Right lobe of liver (tissue), 6 donors: ENCODE data around the gene NAA60. TPM values are rescaled to one million over a fixed set of nuclear protein-coding genes. Genes with fewer than 3 reads are reported as not detected.

Experiments used
- ATAC-seq, 4 donors: fragments of 200-7000 bp; cut with Tn5 transposase; one replicate each; pipeline ENCODE4 v1.9.1; 2020; ENCODE audit warnings: mild to moderate bottlenecking in 4 of 4, moderate library complexity in 4 of 4
- DNase-seq, 3 donors: peaks; one replicate each; pipeline ENCODE4 v3.0.0-alpha.2; 2020
- H3K27ac ChIP-seq, 3 donors: fragments of 200-600 bp; one replicate each; pipeline ENCODE4 v1.8.0; 2022
- H3K27me3 ChIP-seq, 2 donors: fragments of 200-600 bp; one replicate each; pipeline ENCODE4 v1.8.0; 2022
- H3K36me3 ChIP-seq, 4 donors: fragments of 200-600 bp; sonication (generic) in 1 of 4; one replicate each; pipeline versions ENCODE4 v1.5.1 to v1.8.0; 2017 to 2022; ENCODE audit warnings: control low read depth in 1 of 4
- H3K4me1 ChIP-seq, 4 donors: fragments of 200-600 bp; sonication (generic) in 1 of 4; one replicate each; pipeline versions ENCODE4 v1.5.1 to v1.8.0; 2017 to 2022; ENCODE audit warnings: control low read depth in 1 of 4
- H3K4me3 ChIP-seq, 3 donors: fragments of 200-600 bp; one replicate each; pipeline ENCODE4 v1.8.0; 2022
- H3K9me3 ChIP-seq, 4 donors: fragments of 200-600 bp; sonication (generic) in 1 of 4; one replicate each; pipeline versions ENCODE4 v1.5.1 to v1.8.0; 2017 to 2022; ENCODE audit warnings: control low read depth in 1 of 4
- POLR2A ChIP-seq: fragments of 450-650 bp; IDR thresholded peaks from one replicate; pipeline ENCODE4 v1.6.1; 2017; ENCODE audit warnings: antibody characterized with exemption, mild to moderate bottlenecking
- WGBS: methylation state at CpG from one replicate; pipeline ENCODE4 v1.1.6; 2018; ENCODE audit warnings: low coverage, low lambda C conversion rate; ENCODE audit not compliant: insufficient coverage; ENCODE audit errors: missing lambda C conversion rate; 5-methylcytosine and 5-hydroxymethylcytosine counted together
- intact Hi-C, 2 donors: fragments of 100-400 bp; cut with DNase I; formaldehyde crosslinking; loops; one replicate each; pipeline versions ENCODE4 v1.11.2 to v1.14.1; 2022
- long read RNA-seq: library from polyadenylated mRNA; unstranded; transcript quantifications from one replicate; pipeline ENCODE4 v2.0.0, GENCODE V29; 2019
- total RNA-seq, 6 experiments: library from RNA; depleted of rRNA in 2 of 6; stranded (reverse); fragments of >200 nt in 2 of 6; fragmentation: NEBNext Ultra II Directional in 3 of 6; extraction: Animal tissue kit (Norgen Biotek cat#: 25700) in 3 of 6; gene quantifications; one replicate each; pipeline versions ENCODE4 v1.1.0 to v1.2.4, GENCODE V29; 2016 to 2023
- TF ChIP-seq, protein P1 (sequence below), 4 donors: fragments of 200-600 bp in 3 of 4; fragments of 450-650 bp in 1 of 4; IDR thresholded peaks; one replicate each; pipeline versions ENCODE4 v1.5.1 to v1.8.0; 2016 to 2022; ENCODE audit warnings: antibody characterized with exemption in 4 of 4, mild to moderate bottlenecking in 2 of 4
- donor health status: DM: no; HTN: yes; CAD: no.
- donor health status: DM: no; HTN: no; CAD: no.
- donor health status: DM: no; HTN: no; CAD: no.
- donor health status: DM: no; HTN: yes; CAD: no.
- donor health status: DM: no; HTN: yes; CAD: no.

Gene NAA60
- total RNA-seq = 10 to 100 TPM; 25.0 to 46.6 (median 30.8) TPM
- long read RNA-seq, transcript NAA60-229 (7 exons, 2,531 nt) = major isoform, 5 of 8 reads
- long read RNA-seq, partial matches to known transcripts = 0 of 8 reads
- long read RNA-seq, other reads (novel, unspliced or antisense) = 1 of 8 reads

DNA sequence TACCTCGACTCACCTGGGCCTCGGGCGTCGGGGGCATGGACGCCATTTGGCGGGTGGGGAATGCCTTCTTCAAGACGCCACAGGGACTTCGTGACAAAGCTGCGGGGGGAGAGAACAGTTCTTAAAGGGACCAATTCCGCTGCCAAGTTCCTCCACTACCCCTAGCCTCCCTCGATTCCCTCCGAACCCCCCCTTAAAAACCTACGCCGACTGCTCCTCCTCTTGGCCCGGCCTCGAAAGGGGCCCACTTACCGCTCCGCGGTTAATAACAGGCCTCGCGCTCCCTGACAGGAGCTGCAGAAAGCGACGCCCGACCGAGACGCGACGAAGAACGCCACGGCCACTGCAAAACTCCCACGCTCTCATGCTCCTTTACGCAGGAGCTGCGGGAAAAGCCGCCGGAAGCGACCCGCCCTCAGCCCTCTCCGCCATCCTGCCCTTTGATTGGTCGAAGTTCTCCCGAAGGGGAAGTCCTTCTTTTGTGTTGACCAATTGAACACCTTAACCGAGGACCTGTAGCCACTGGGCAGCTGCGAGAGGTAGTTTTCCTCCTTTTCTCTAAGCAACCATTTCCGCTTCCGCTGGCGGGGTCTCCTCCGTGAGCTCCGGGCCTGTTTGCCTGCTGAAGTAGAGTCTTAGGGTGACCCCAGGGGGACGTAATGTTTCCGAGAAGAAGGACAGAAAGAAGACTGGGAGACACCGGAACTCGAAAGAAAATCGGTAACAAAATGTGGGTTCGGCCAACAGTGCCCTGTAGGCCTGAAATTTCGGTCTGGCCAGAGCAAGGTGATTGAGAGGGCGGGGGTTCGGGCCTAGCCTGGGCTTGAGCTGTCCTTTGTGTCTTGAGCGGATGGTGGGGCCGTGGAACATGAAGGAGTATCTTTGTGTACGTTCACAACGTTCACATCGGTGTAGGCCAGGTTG, at the start of gene NAA60, which contains the start of gene ZNF597:
TSS of gene NAA60 (plus strand) at position 573 of the 924 bp plus-strand sequence. CDS start 32,548 bp downstream, outside the sequence.
TSS of gene ZNF597 (minus strand) at position 397 of the 924 bp plus-strand sequence. CDS start at position 46, 351 bp downstream.
- TF ChIP-seq, protein P1, sequence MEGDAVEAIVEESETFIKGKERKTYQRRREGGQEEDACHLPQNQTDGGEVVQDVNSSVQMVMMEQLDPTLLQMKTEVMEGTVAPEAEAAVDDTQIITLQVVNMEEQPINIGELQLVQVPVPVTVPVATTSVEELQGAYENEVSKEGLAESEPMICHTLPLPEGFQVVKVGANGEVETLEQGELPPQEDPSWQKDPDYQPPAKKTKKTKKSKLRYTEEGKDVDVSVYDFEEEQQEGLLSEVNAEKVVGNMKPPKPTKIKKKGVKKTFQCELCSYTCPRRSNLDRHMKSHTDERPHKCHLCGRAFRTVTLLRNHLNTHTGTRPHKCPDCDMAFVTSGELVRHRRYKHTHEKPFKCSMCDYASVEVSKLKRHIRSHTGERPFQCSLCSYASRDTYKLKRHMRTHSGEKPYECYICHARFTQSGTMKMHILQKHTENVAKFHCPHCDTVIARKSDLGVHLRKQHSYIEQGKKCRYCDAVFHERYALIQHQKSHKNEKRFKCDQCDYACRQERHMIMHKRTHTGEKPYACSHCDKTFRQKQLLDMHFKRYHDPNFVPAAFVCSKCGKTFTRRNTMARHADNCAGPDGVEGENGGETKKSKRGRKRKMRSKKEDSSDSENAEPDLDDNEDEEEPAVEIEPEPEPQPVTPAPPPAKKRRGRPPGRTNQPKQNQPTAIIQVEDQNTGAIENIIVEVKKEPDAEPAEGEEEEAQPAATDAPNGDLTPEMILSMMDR (IDR thresholded peaks at IDR 0.05) = peak in 1 of 4 donors; percentile 4
- TF ChIP-seq POLR2A = peak; percentile 53
- DNase-seq (peak; percentile 77 to 88 (median 86)), ATAC-seq (peak; percentile 97 to 99 (median 98))
- 44% methylated on average over 32 of the region's 61 CpGs for WGBS
- peak within 1 kb of the TSS in 2 of 3 donors; percentile 43 to 53 for H3K27ac ChIP-seq
- peaks cover 0 to 2% (median 0%) of the 10 kb centered on the region in 4 donors for H3K36me3 ChIP-seq
- no peaks in the 10 kb centered on the region for H3K9me3 ChIP-seq
- intact Hi-C loops = no loop called here
- H3K27me3 ChIP-seq = no peaks in the 10 kb centered on the region
- peaks cover 0 to 5% (median 0%) of the 10 kb centered on the region in 4 donors for H3K4me1 ChIP-seq
- peak within 1 kb of the TSS; percentile 51 to 76 (median 61) for H3K4me3 ChIP-seq

DNA sequence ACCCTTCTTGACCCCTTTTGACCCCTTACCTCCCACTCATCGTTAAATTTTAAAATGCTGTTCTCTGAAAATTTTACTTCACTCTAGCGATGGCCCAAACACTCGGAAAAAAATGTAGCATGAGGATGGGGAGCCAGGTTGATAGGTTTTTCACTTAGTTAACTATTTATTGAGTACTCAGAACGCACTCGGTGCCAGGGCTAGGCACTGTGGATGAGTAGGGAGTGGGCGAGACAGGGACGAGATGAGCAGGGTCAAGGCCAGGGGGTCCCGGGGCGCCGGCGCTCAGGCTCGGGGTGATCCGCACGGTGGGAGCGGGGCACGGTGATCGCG, 43.1 kb upstream of the NAA60 start:
- peaks cover 0 to 13% (median 4%) of the 10 kb centered on the region in 4 donors for H3K4me1 ChIP-seq
- peak overlapping the region; percentile 47 to 88 (median 64) for H3K27ac ChIP-seq
- peaks cover 0 to 19% (median 8%) of the 10 kb centered on the region in 4 donors for H3K36me3 ChIP-seq
- H3K27me3 ChIP-seq = no peaks in the 10 kb centered on the region
- ATAC-seq (no peak), DNase-seq (no peak)
- H3K4me3 ChIP-seq = peak overlapping the region; percentile 91 to 97 (median 93)
- TF ChIP-seq, protein P1 (IDR thresholded peaks at IDR 0.05) = no peak
- no peak for TF ChIP-seq POLR2A
- intact Hi-C loops = no loop called here
- WGBS = 0% methylated on average over 13 of the region's 18 CpGs
- H3K9me3 ChIP-seq = peaks cover 0 to 8% (median 0%) of the 10 kb centered on the region in 4 donors

DNA sequence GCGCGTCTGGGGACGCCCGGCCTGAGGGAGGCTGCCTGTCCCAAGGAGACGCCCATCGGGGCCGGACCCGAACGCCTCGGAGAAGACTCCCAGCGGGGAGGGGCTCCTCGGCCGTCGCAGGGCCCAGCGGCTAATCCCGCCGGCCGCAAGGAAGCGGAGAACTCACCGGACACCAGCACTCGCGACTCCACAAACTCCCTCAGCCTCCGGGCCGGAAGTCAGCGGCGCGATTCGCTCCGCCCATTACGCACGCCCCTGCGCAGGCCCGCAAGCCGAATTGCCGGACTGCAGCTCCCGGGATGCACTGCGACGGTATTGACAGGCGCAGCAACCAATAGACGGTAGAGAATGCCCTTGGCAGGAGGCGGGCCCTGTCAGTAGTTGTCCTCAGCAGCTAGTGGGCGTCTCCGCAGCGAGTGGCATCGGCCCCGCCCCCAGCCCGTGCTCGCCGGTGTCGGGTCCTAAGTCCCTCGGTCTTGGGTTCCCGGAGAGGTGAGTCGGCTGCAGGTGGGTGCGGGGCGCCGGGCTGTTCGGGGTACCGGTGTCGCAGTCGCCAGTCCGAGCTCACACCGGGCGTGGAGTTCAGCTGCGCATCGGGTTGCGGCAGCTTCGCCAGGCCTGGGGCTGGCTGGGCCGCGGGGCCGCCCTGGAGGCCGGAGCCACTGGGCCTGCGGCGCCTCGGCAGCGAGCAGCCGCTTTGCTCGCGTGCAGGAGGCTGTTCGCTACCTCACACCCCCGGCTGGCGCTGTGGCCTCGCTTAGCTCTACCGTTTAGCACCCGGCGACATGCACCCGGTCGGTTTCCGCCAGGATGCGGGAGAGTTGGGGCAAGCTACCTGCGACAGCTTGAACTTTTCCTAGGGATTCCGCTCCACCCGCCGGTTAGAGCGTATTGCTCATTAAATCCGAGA, 42.4 kb upstream of the NAA60 start, which contains the start of the genes ZNF174 and ZSCAN32:
TSS of gene ZNF174 (plus strand) at position 437 of the 910 bp plus-strand sequence. CDS start 790 bp downstream, outside the sequence.
TSS of gene ZSCAN32 (minus strand) at position 226 of the 910 bp plus-strand sequence. CDS start 3,447 bp downstream, outside the sequence.
- peak; percentile 83 for TF ChIP-seq POLR2A
- TF ChIP-seq, protein P1 (IDR thresholded peaks at IDR 0.05) = peak in 2 of 4 donors; percentile 14 to 21
- Histone ChIP-seq H3K27me3 (no peaks in the 10 kb centered on the region), H3K9me3 (peaks cover 0 to 8% (median 2%) of the 10 kb centered on the region in 4 donors), H3K4me3 (peak within 1 kb of the TSS; percentile 91 to 97 (median 93)), H3K27ac (peak within 1 kb of the TSS; percentile 48 to 88 (median 69)), H3K36me3 (peaks cover 0 to 22% (median 11%) of the 10 kb centered on the region in 4 donors), H3K4me1 (peaks cover 0 to 13% (median 4%) of the 10 kb centered on the region in 4 donors)
- 0% methylated on average over 21 of the region's 95 CpGs for WGBS
- peak; percentile 98 to 100 (median 99) for DNase-seq
- ATAC-seq = peak; percentile 99 to 100 (median 100)
- intact Hi-C loops = no loop called here
